HCT116 (cell line): ENCODE measurements around the gene SIRT7. TPM values are rescaled to one million over a fixed set of nuclear protein-coding genes. Genes with fewer than 3 reads are reported as not detected.

Source experiments
- ATAC-seq: fragments of 200-7000 bp; cut with Tn5 transposase; 2 replicates; pipeline ENCODE4 v1.9.1; 2020; ENCODE audit warnings: mild to moderate bottlenecking, moderate library complexity
- BruUV-seq: library from RNA; stranded (reverse); fragments of 400-500 nt; replicated peaks from 2 replicates; lab custom pipeline; 2021; lab: Mats Ljungman, UMichigan
- CTCF ChIA-PET: fragments of 300-600 bp; sonication (Branson Sonifier 250); formaldehyde crosslinking; loops from one replicate; lab custom pipeline; 2021; ENCODE audit warnings: antibody characterized with exemption; lab: Charles Lee
- POLR2A ChIA-PET: fragments of 300-600, 350-600 bp; sonication (Branson Sonifier 250); formaldehyde crosslinking; loops from one replicate; lab custom pipeline; 2021; ENCODE audit warnings: antibody characterized with exemption; lab: Charles Lee
- RAD21 ChIA-PET, 2 experiments: fragments of 300-600 bp; sonication (Branson Sonifier 250); formaldehyde crosslinking; loops; one replicate each; lab custom pipeline; 2023; ENCODE audit warnings: low total read pairs in 2 of 2; ENCODE audit not compliant: uncharacterized antibody in 2 of 2, unreplicated experiment in 2 of 2, low non-redundant PET in 1 of 2; lab: Charles Lee
- DNase-seq: peaks from one replicate; pipeline ENCODE4 v3.0.0-alpha.2; 2010; ENCODE audit warnings: low read depth, low spot score
- H2AFZ ChIP-seq: fragments of 200-600 bp; shearing (Covaris generic), sonication (generic); 2 replicates; pipeline ENCODE4 v1.6.1; 2017; ENCODE audit warnings: low read depth, mixed run types, mixed read lengths, antibody characterized with exemption, low read length; ENCODE audit not compliant: poor library complexity, severe bottlenecking
- H3K27ac ChIP-seq: 2 replicates; pipeline ENCODE4 v1.5.1; 2012; ENCODE audit warnings: low read depth, low read length
- H3K27me3 ChIP-seq: fragments of 200-600 bp; sonication (generic); 2 replicates; pipeline ENCODE4 v1.6.1; 2016; ENCODE audit warnings: mixed run types, low read length, mixed read lengths; ENCODE audit not compliant: insufficient read depth
- H3K36me3 ChIP-seq, 2 experiments: fragments of 200-500 bp in 1 of 2; fragments of 200-600 bp in 1 of 2; sonication (Bioruptor generic) in 1 of 2; sonication (generic) in 1 of 2; 2 replicates each; pipeline versions ENCODE4 v1.5.1 to v1.6.1; 2014 to 2016; ENCODE audit warnings: low read length in 2 of 2, inconsistent platforms in 1 of 2, mixed read lengths in 1 of 2, mixed run types in 1 of 2; ENCODE audit not compliant: insufficient read depth in 2 of 2, control insufficient read depth in 1 of 2
- H3K4me1 ChIP-seq, 2 experiments: fragments of 200-600 bp in 1 of 2; sonication (generic) in 1 of 2; 2 replicates each; pipeline versions ENCODE4 v1.5.1 to v1.6.1; 2012 to 2017; ENCODE audit warnings: low read length in 2 of 2, inconsistent platforms in 1 of 2, mild to moderate bottlenecking in 1 of 2, mixed read lengths in 1 of 2, mixed run types in 1 of 2, moderate library complexity in 1 of 2; ENCODE audit not compliant: insufficient read depth in 2 of 2, control insufficient read depth in 1 of 2
- H3K4me2 ChIP-seq: fragments of 200-600 bp; sonication (generic); 2 replicates; pipeline ENCODE4 v1.6.1; 2017; ENCODE audit warnings: mixed run types, low read length, mixed read lengths
- H3K4me3 ChIP-seq, 2 experiments: fragments of 200-600 bp in 1 of 2; sonication (generic) in 1 of 2; replicated peaks in 1 of 2; 2 replicates each; pipeline ENCODE4 v1.5.1; 2011 to 2016; ENCODE audit warnings: low read length in 2 of 2, control low read depth in 1 of 2, low read depth in 1 of 2, mild to moderate bottlenecking in 1 of 2, mixed read lengths in 1 of 2, mixed run types in 1 of 2
- H3K79me2 ChIP-seq: fragments of 200-600 bp; sonication (generic); 2 replicates; pipeline ENCODE4 v1.6.1; 2017; ENCODE audit warnings: mild to moderate bottlenecking, mixed run types, low read length, moderate library complexity, mixed read lengths; ENCODE audit not compliant: insufficient read depth
- H3K9ac ChIP-seq: fragments of 200-600 bp; sonication (generic); 2 replicates; pipeline ENCODE4 v1.6.1; 2016; ENCODE audit warnings: low read length, mixed read lengths
- H3K9me2 ChIP-seq: fragments of 200-600 bp; sonication (generic), shearing (Covaris generic); 2 replicates; pipeline ENCODE4 v1.6.1; 2017; ENCODE audit warnings: mixed run types, mild to moderate bottlenecking, moderate library complexity; ENCODE audit not compliant: insufficient read depth
- H3K9me3 ChIP-seq, 2 experiments: fragments of 200-500 bp in 1 of 2; fragments of 200-600 bp in 1 of 2; sonication (Bioruptor generic) in 1 of 2; sonication (generic) in 1 of 2; 2 replicates each; pipeline ENCODE4 v1.6.1; 2014 to 2017; ENCODE audit warnings: low read length in 2 of 2, mixed read lengths in 2 of 2, inconsistent platforms in 1 of 2, low read depth in 1 of 2, mild to moderate bottlenecking in 1 of 2, mixed run types in 1 of 2, moderate library complexity in 1 of 2; ENCODE audit not compliant: control insufficient read depth in 1 of 2, insufficient read depth in 1 of 2
- H4K20me1 ChIP-seq: fragments of 200-600 bp; sonication (generic), shearing (Covaris generic); 2 replicates; pipeline ENCODE4 v1.6.1; 2017; ENCODE audit warnings: mixed run types, mild to moderate bottlenecking, moderate library complexity; ENCODE audit not compliant: insufficient read depth
- ATF3 ChIP-seq: IDR thresholded peaks from 2 replicates; pipeline ENCODE4 v1.6.1; 2012
- CBX3 ChIP-seq: IDR thresholded peaks from 2 replicates; pipeline ENCODE4 v1.6.1; 2012; ENCODE audit warnings: low read depth
- CEBPB ChIP-seq: IDR thresholded peaks from 2 replicates; pipeline ENCODE4 v1.6.1; 2012; ENCODE audit warnings: low read depth
- EGR1 ChIP-seq: IDR thresholded peaks from 2 replicates; pipeline ENCODE4 v1.6.1; 2012; ENCODE audit warnings: low read depth
- FOSL1 ChIP-seq: IDR thresholded peaks from 2 replicates; pipeline ENCODE4 v1.6.1; 2012; ENCODE audit warnings: low read depth
- POLR2A ChIP-seq: IDR thresholded peaks from 2 replicates; pipeline ENCODE4 v1.7.0; 2011; ENCODE audit warnings: borderline replicate concordance; ENCODE audit not compliant: insufficient read depth, insufficient read length; ENCODE audit errors: extremely low read depth
- POLR2AphosphoS5 ChIP-seq: IDR thresholded peaks from 2 replicates; pipeline ENCODE4 v1.6.1; 2011; ENCODE audit warnings: mild to moderate bottlenecking, low read depth, low read length, moderate library complexity
- RAD21 ChIP-seq: IDR thresholded peaks from 2 replicates; pipeline ENCODE4 v1.6.1; 2012; ENCODE audit warnings: low read depth, mild to moderate bottlenecking
- REST ChIP-seq: IDR thresholded peaks from 2 replicates; pipeline ENCODE4 v1.6.1; 2012; ENCODE audit warnings: low read depth
- SIN3A ChIP-seq: IDR thresholded peaks from 2 replicates; pipeline ENCODE4 v1.6.1; 2012; ENCODE audit warnings: low read depth
- SRF ChIP-seq: IDR thresholded peaks from 2 replicates; pipeline ENCODE4 v1.6.1; 2012; ENCODE audit warnings: low read depth
- TCF7L2 ChIP-seq: IDR thresholded peaks from 2 replicates; pipeline ENCODE4 v1.7.0; 2011; ENCODE audit warnings: borderline replicate concordance, inconsistent platforms; ENCODE audit not compliant: insufficient read depth, insufficient read length; ENCODE audit errors: extremely low read depth
- YY1 ChIP-seq: IDR thresholded peaks from 2 replicates; pipeline ENCODE4 v1.6.1; 2011; ENCODE audit warnings: low read length, low read depth, moderate library complexity, mild to moderate bottlenecking; ENCODE audit not compliant: insufficient replicate concordance; ENCODE audit errors: extremely low read depth
- ZFX ChIP-seq: fragments of 450-650 bp; IDR thresholded peaks from 2 replicates; pipeline ENCODE4 v1.6.1; 2017
- ZNF274 ChIP-seq: fragments of 200-500 bp; sonication (Bioruptor generic); IDR thresholded peaks from 2 replicates; pipeline ENCODE4 v1.6.1; 2014; ENCODE audit warnings: mild to moderate bottlenecking, low read depth, low read length, inconsistent platforms
- intact Hi-C: fragments of 100-400 bp; cut with micrococcal nuclease; formaldehyde crosslinking; loops from 2 replicates; pipeline ENCODE4 v1.10.0; 2022
- total RNA-seq: library from RNA; stranded (reverse); gene quantifications from one replicate; pipeline ENCODE4 v1.2.1, GENCODE V29; 2021; ENCODE audit not compliant: unreplicated experiment
- TF ChIP-seq, protein P1 (sequence below), 3 experiments: fragments of 200-600 bp in 1 of 3; sonication (generic) in 1 of 3; IDR thresholded peaks in 2 of 3; conservative IDR thresholded peaks in 1 of 3; 2 replicates each; pipeline ENCODE4 v1.5.1; 2012 to 2017; ENCODE audit warnings: low read depth in 2 of 3, low read length in 2 of 3, antibody characterized with exemption in 1 of 3, borderline replicate concordance in 1 of 3, control low read depth in 1 of 3, mild to moderate bottlenecking in 1 of 3, mixed read lengths in 1 of 3, mixed run types in 1 of 3, moderate library complexity in 1 of 3; ENCODE audit not compliant: insufficient read depth in 1 of 3

SIRT7 gene
- total RNA-seq, 1 experiment from 2014 or later = 62.6 TPM

DNA sequence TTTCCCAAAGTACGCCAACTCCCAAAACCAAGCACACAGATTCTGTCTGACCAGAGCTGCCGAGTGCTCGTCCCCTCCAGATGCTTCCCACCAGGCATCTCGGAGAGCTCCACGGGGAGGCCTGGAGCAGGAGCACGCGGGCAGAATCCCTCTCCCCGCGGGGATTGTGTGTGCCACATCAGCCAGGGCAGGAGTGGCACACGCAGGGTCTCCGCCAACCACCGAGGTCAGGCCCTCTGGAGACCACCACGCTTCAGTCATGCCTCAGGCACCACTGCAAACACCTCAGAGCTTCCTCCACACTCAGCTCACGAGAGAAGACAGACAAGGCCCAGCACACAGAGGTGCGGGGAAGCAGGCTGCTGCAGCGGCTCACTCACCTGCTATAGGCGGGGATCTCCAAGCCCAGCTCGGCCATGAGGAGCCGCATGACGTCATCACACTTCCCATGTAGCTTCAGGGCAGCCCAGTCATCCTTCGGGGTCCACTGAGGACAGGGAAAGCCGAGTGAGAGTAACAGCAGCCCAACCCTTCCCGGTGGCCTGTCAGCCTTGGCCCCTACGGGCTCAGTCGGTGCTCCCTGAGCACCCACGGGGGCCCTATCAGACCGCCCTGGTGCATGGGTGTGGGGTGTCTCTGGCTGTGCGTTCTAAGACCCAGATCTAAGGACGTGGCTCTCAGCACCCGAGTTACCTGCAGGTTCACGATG is 4.4 kb downstream of the SIRT7 start:
- RAD21 ChIA-PET = interaction anchor here in 1 of 2 experiments (1.3 kb wide), 1 partner anchor 13 kb away, joined by 3 read pairs; no protein-coding TSS in a partner anchor
- H3K4me2 ChIP-seq = peak overlapping the region; percentile 66
- no TSS peak for BruUV-seq
- TF ChIP-seq POLR2A = no peak
- no peak for TF ChIP-seq REST
- TF ChIP-seq CBX3 = no peak
- TF ChIP-seq ZNF274 = no peak
- no peak for TF ChIP-seq TCF7L2
- no peak for TF ChIP-seq SIN3A
- TF ChIP-seq, protein P1, sequence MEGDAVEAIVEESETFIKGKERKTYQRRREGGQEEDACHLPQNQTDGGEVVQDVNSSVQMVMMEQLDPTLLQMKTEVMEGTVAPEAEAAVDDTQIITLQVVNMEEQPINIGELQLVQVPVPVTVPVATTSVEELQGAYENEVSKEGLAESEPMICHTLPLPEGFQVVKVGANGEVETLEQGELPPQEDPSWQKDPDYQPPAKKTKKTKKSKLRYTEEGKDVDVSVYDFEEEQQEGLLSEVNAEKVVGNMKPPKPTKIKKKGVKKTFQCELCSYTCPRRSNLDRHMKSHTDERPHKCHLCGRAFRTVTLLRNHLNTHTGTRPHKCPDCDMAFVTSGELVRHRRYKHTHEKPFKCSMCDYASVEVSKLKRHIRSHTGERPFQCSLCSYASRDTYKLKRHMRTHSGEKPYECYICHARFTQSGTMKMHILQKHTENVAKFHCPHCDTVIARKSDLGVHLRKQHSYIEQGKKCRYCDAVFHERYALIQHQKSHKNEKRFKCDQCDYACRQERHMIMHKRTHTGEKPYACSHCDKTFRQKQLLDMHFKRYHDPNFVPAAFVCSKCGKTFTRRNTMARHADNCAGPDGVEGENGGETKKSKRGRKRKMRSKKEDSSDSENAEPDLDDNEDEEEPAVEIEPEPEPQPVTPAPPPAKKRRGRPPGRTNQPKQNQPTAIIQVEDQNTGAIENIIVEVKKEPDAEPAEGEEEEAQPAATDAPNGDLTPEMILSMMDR (IDR thresholded peaks at IDR 0.05 in 2 of 3, conservative IDR thresholded peaks at IDR 0.05 in 1 of 3; ENCODE audit: borderline replicate concordance in 1 of 3, insufficient read depth in 1 of 3, low read depth in 2 of 3, low read length in 2 of 3) = no peak
- TF ChIP-seq ATF3 = no peak
- TF ChIP-seq EGR1 = no peak
- TF ChIP-seq ZFX = no peak
- no peak for TF ChIP-seq RAD21
- no peak for TF ChIP-seq SRF
- no peak for TF ChIP-seq YY1
- no peak for TF ChIP-seq CEBPB
- no peak for TF ChIP-seq POLR2AphosphoS5
- no peak for TF ChIP-seq FOSL1
- no peaks in the 10 kb centered on the region for H3K27me3 ChIP-seq
- POLR2A ChIA-PET = interaction anchor here (1.1 to 1.3 kb wide), 2 partner anchors 13 to 16 kb away, joined by 3 read pairs; no protein-coding TSS in a partner anchor
- no peak overlapping the region for H3K4me3 ChIP-seq
- CTCF ChIA-PET = interaction anchor here (0.9 to 1.8 kb wide), 2 partner anchors 10 to 108 kb away, joined by 4 to 9 read pairs; partner anchors contain the start of genes CENPX and LRRC45
- H3K4me1 ChIP-seq = peaks cover 43 to 60% of the 10 kb centered on the region in 2 experiments
- DNase-seq (no peak), ATAC-seq (no peak)
- no peaks in the 10 kb centered on the region for H4K20me1 ChIP-seq
- H3K79me2 ChIP-seq = peaks cover 45% of the 10 kb centered on the region
- H3K9ac ChIP-seq = no peak overlapping the region
- no peak overlapping the region for H2AFZ ChIP-seq
- H3K9me3 ChIP-seq = no peaks in the 10 kb centered on the region
- H3K27ac ChIP-seq = peak overlapping the region; percentile 60
- H3K36me3 ChIP-seq = peaks cover 21 to 34% of the 10 kb centered on the region in 2 experiments
- intact Hi-C loops = loop anchor here (5.0 kb wide), 1 partner anchor 109 kb away; the partner anchor contains the start of genes CENPX and LRRC45
- H3K9me2 ChIP-seq = no peaks in the 10 kb centered on the region
